Stomach smooth muscle (tissue), 2 donors: Measurements from ENCODE around the gene SOX5.
"Not testable (repeated sequence)": the region's sequence is repeated elsewhere in the genome, so short reads cannot be mapped to it uniquely, and the experiment has no call there.

Experiments used
- H3K27ac ChIP-seq: one replicate; pipeline ENCODE4 v1.7.0; 2013; ENCODE audit warnings: mild to moderate bottlenecking, low read length, inconsistent platforms
- H3K27me3 ChIP-seq, 2 donors: one replicate each; pipeline ENCODE4 v1.7.0; 2013; ENCODE audit warnings: low read length in 2 of 2; ENCODE audit not compliant: insufficient read depth in 2 of 2, control insufficient read depth in 1 of 2
- H3K36me3 ChIP-seq, 2 donors: one replicate each; pipeline ENCODE4 v1.7.0; 2013; ENCODE audit warnings: low read length in 2 of 2; ENCODE audit not compliant: control insufficient read depth in 2 of 2, insufficient read depth in 2 of 2
- H3K4me1 ChIP-seq: one replicate; pipeline ENCODE4 v1.7.0; 2013; ENCODE audit warnings: low read length; ENCODE audit not compliant: control insufficient read depth, insufficient read depth
- H3K4me3 ChIP-seq, 2 donors: one replicate each; pipeline ENCODE4 v1.7.0; 2013; ENCODE audit warnings: low read length in 2 of 2
- H3K9ac ChIP-seq, 2 donors: one replicate each; pipeline ENCODE4 v1.7.0; 2013; ENCODE audit warnings: low read length in 2 of 2, mild to moderate bottlenecking in 1 of 2
- H3K9me3 ChIP-seq, 2 donors: one replicate each; pipeline ENCODE4 v1.7.0; 2013; ENCODE audit warnings: low read length in 2 of 2; ENCODE audit not compliant: control insufficient read depth in 2 of 2
- donor health status: healthy.
- donor health status: Pancreatic carcinoma.

The SOX5 gene

GRCh38 chr12:23847857-23848256 lies 101.6 kb downstream of the SOX5 start:
- Histone ChIP-seq H3K27me3 (no peaks in the 10 kb centered on the region), H3K27ac (no peak overlapping the region), H3K36me3 (no peaks in the 10 kb centered on the region), H3K4me3 (no peak overlapping the region), H3K9me3 (no peaks in the 10 kb centered on the region), H3K4me1 (no peaks in the 10 kb centered on the region), H3K9ac (no peak overlapping the region)

GRCh38 chr12:23843958-23844357 lies 105.5 kb downstream of the SOX5 start:
- Histone ChIP-seq H3K4me3 (no peak overlapping the region), H3K27ac (no peak overlapping the region), H3K36me3 (no peaks in the 10 kb centered on the region), H3K9me3 (no peaks in the 10 kb centered on the region), H3K4me1 (no peaks in the 10 kb centered on the region), H3K9ac (no peak overlapping the region), H3K27me3 (no peaks in the 10 kb centered on the region)

- no peaks in the 10 kb centered on the region for H3K27me3 ChIP-seq
- no peaks in the 10 kb centered on the region for H3K36me3 ChIP-seq
- no peaks in the 10 kb centered on the region for H3K4me1 ChIP-seq
- no peak overlapping the region for H3K27ac ChIP-seq
- H3K9ac ChIP-seq = no peak overlapping the region
- no peaks in the 10 kb centered on the region for H3K9me3 ChIP-seq
- H3K4me3 ChIP-seq = no peak overlapping the region
Measured at GRCh38 chr12:23834076-23834475, 115.4 kb downstream of the SOX5 start.

- no peaks in the 10 kb centered on the region for H3K36me3 ChIP-seq
- no peaks in the 10 kb centered on the region for H3K27me3 ChIP-seq
- H3K4me1 ChIP-seq = no peaks in the 10 kb centered on the region
- no peak overlapping the region for H3K9ac ChIP-seq
- H3K9me3 ChIP-seq = no peaks in the 10 kb centered on the region
- H3K4me3 ChIP-seq = no peak overlapping the region
- no peak overlapping the region for H3K27ac ChIP-seq
Measured at GRCh38 chr12:23831739-23832138, 117.7 kb downstream of the SOX5 start.

GRCh38 chr12:23830210-23830609 lies 119.3 kb downstream of the SOX5 start:
- no peaks in the 10 kb centered on the region for H3K27me3 ChIP-seq
- H3K4me1 ChIP-seq = no peaks in the 10 kb centered on the region
- no peaks in the 10 kb centered on the region for H3K36me3 ChIP-seq
- H3K9me3 ChIP-seq = no peaks in the 10 kb centered on the region
- H3K9ac ChIP-seq = no peak overlapping the region
- H3K4me3 ChIP-seq = no peak overlapping the region
- no peak overlapping the region for H3K27ac ChIP-seq

GRCh38 chr12:23827353-23827752 lies 122.1 kb downstream of the SOX5 start:
- Histone ChIP-seq H3K27ac (no peak overlapping the region), H3K4me1 (no peaks in the 10 kb centered on the region), H3K36me3 (no peaks in the 10 kb centered on the region), H3K9ac (no peak overlapping the region), H3K4me3 (no peak overlapping the region), H3K27me3 (no peaks in the 10 kb centered on the region), H3K9me3 (no peaks in the 10 kb centered on the region)

- not testable (repeated sequence) for H3K27me3 ChIP-seq
Measured at GRCh38 chr12:23825124-23825523, 124.3 kb downstream of the SOX5 start.

GRCh38 chr12:23824358-23824757 lies 125.1 kb downstream of the SOX5 start:
- Histone ChIP-seq H3K4me3 (no peak overlapping the region), H3K4me1 (no peaks in the 10 kb centered on the region), H3K36me3 (no peaks in the 10 kb centered on the region), H3K9ac (no peak overlapping the region), H3K27ac (no peak overlapping the region), H3K9me3 (no peaks in the 10 kb centered on the region), H3K27me3 (no peaks in the 10 kb centered on the region)

More at GRCh38 chr12:23825124-23825523, 124.3 kb downstream of the SOX5 start:
- not testable (repeated sequence) for H3K27ac ChIP-seq, H3K9ac ChIP-seq, H3K36me3 ChIP-seq, H3K4me1 ChIP-seq, H3K9me3 ChIP-seq, H3K4me3 ChIP-seq

GRCh38 chr12:23822883-23823282 lies 126.6 kb downstream of the SOX5 start:
- not testable (repeated sequence) for H3K9ac ChIP-seq, H3K4me3 ChIP-seq, H3K4me1 ChIP-seq, H3K27me3 ChIP-seq, H3K9me3 ChIP-seq, H3K27ac ChIP-seq, H3K36me3 ChIP-seq

GRCh38 chr12:23817345-23817744 lies 132.1 kb downstream of the SOX5 start:
- H3K4me1 ChIP-seq = no peaks in the 10 kb centered on the region
- no peak overlapping the region for H3K9ac ChIP-seq
- H3K36me3 ChIP-seq = no peaks in the 10 kb centered on the region
- H3K27me3 ChIP-seq = no peaks in the 10 kb centered on the region
- H3K4me3 ChIP-seq = no peak overlapping the region
- no peak overlapping the region for H3K27ac ChIP-seq
- no peaks in the 10 kb centered on the region for H3K9me3 ChIP-seq

GRCh38 chr12:23816394-23816851 lies 133.0 kb downstream of the SOX5 start:
- H3K4me3 ChIP-seq = no peak overlapping the region
- no peak overlapping the region for H3K9ac ChIP-seq
- no peak overlapping the region for H3K27ac ChIP-seq
- H3K4me1 ChIP-seq = no peaks in the 10 kb centered on the region
- H3K9me3 ChIP-seq = no peaks in the 10 kb centered on the region
- no peaks in the 10 kb centered on the region for H3K36me3 ChIP-seq
- no peaks in the 10 kb centered on the region for H3K27me3 ChIP-seq
